Caco-2 (cell line): ENCODE data around the gene ANKRD52. TPM values are rescaled to one million over a fixed set of nuclear protein-coding genes. Genes with fewer than 3 reads are reported as not detected.

Experiments used
- BruUV-seq: library from RNA; stranded (reverse); fragments of 400-500 nt; replicated peaks from 2 replicates; lab custom pipeline; 2021; lab: Mats Ljungman, UMichigan
- CTCF ChIA-PET: fragments of 300-600 bp; sonication (Branson Sonifier 250); formaldehyde crosslinking; loops from one replicate; lab custom pipeline; 2022; ENCODE audit warnings: antibody characterized with exemption; lab: Charles Lee
- POLR2A ChIA-PET: fragments of 300-600 bp; sonication (Branson Sonifier 250); formaldehyde crosslinking; loops from one replicate; lab custom pipeline; 2022; ENCODE audit warnings: antibody characterized with exemption; lab: Charles Lee
- DNase-seq, 2 experiments: peaks; one replicate each; pipeline versions ENCODE4 v3.0.0 to v3.0.0-alpha.2; 2020 to 2022
- H3K27me3 ChIP-seq: replicated peaks from 2 replicates; pipeline ENCODE4 v1.6.0; 2011; ENCODE audit warnings: low read length; ENCODE audit not compliant: control insufficient read depth, insufficient read depth
- H3K36me3 ChIP-seq: 2 replicates; pipeline ENCODE4 v1.5.1; 2011; ENCODE audit warnings: low read length; ENCODE audit not compliant: control insufficient read depth, insufficient read depth
- H3K4me1 ChIP-seq: fragments of 250-450 bp; sonication (Bioruptor Pico); 2 replicates; pipeline ENCODE4 v1.5.1; 2020; ENCODE audit warnings: mild to moderate bottlenecking
- H3K4me3 ChIP-seq: 2 replicates; pipeline ENCODE4 v1.5.1; 2011; ENCODE audit warnings: low read depth, mild to moderate bottlenecking, control low read depth, low read length
- H3K9me3 ChIP-seq: fragments of 250-450 bp; sonication (Bioruptor Pico); 2 replicates; pipeline ENCODE4 v1.5.1; 2020; ENCODE audit warnings: mild to moderate bottlenecking, moderate library complexity
- H3K27ac Mint-ChIP-seq: one replicate; pipeline ENCODE4 v1.8.0; 2022; ENCODE audit warnings: mixed read lengths; ENCODE audit not compliant: unreplicated experiment
- H3K27me3 Mint-ChIP-seq: one replicate; pipeline ENCODE4 v1.8.0; 2022; ENCODE audit warnings: mixed read lengths; ENCODE audit not compliant: insufficient read depth, unreplicated experiment
- H3K36me3 Mint-ChIP-seq: one replicate; pipeline ENCODE4 v1.8.0; 2022; ENCODE audit warnings: mild to moderate bottlenecking, mixed read lengths; ENCODE audit not compliant: insufficient read depth, unreplicated experiment
- H3K4me1 Mint-ChIP-seq: one replicate; pipeline ENCODE4 v1.8.0; 2022; ENCODE audit warnings: low read depth, mixed read lengths; ENCODE audit not compliant: unreplicated experiment
- H3K4me3 Mint-ChIP-seq: one replicate; pipeline ENCODE4 v1.8.0; 2022; ENCODE audit warnings: mild to moderate bottlenecking, moderate library complexity, mixed read lengths; ENCODE audit not compliant: unreplicated experiment
- H3K9me3 Mint-ChIP-seq: one replicate; pipeline ENCODE4 v1.8.0; 2022; ENCODE audit warnings: mixed read lengths; ENCODE audit not compliant: unreplicated experiment
- CTCF ChIP-seq, 2 experiments: fragments of 200-600 bp in 1 of 2; IDR thresholded peaks; 1 replicate in 1 of 2; 2 replicates in 1 of 2; pipeline versions ENCODE4 v1.5.1 to v1.8.0; 2011 to 2022; ENCODE audit warnings: antibody characterized with exemption in 1 of 2, control low read depth in 1 of 2, inconsistent platforms in 1 of 2, low read depth in 1 of 2, low read length in 1 of 2, mild to moderate bottlenecking in 1 of 2, moderate library complexity in 1 of 2; ENCODE audit not compliant: insufficient read depth in 1 of 2, severe bottlenecking in 1 of 2, unreplicated experiment in 1 of 2
- intact Hi-C: fragments of 100-400 bp; cut with micrococcal nuclease; formaldehyde crosslinking; loops from one replicate; pipeline ENCODE4 v1.10.0; 2022; ENCODE audit not compliant: unreplicated experiment
- total RNA-seq: library from RNA; stranded (reverse); gene quantifications from 2 replicates; pipeline ENCODE4 v1.2.3, GENCODE V29; 2022

The ANKRD52 gene
- total RNA-seq, 1 experiment from 2014 or later: 34.6 TPM

- Mint-ChIP-seq H3K4me1 (peaks cover 35% of the 10 kb centered on the region), H3K4me3 (peak overlapping the region; percentile 97), H3K36me3 (peaks cover 39% of the 10 kb centered on the region), H3K27ac (peak overlapping the region; percentile 98), H3K9me3 (no peaks in the 10 kb centered on the region), H3K27me3 (peaks cover 3% of the 10 kb centered on the region)
- BruUV-seq: TSS peak; percentile 71
- no peaks in the 10 kb centered on the region for H3K27me3 ChIP-seq
- peak; percentile 88 to 96 for DNase-seq
- POLR2A ChIA-PET: interaction anchor here (0.7 to 2.3 kb wide), 11 partner anchors 15 to 126 kb away, joined by 3 to 20 read pairs (median 7); partner anchors contain the start of genes CNPY2, COQ10A, ESYT1 and MYL6
- H3K9me3 ChIP-seq: no peaks in the 10 kb centered on the region
- peaks cover 19% of the 10 kb centered on the region for H3K4me1 ChIP-seq
- intact Hi-C loops: loop anchor here (1.0 to 5.0 kb wide), 6 partner anchors 31 to 277 kb away; partner anchors contain the start of genes CS and SPRYD4
- H3K4me3 ChIP-seq: peak overlapping the region; percentile 49
- TF ChIP-seq CTCF (IDR thresholded peaks at IDR 0.05; ENCODE audit: insufficient read depth in 1 of 2, low read depth in 1 of 2, low read length in 1 of 2, severe bottlenecking in 1 of 2, unreplicated experiment in 1 of 2): peak in 1 of 2 experiments; percentile 30
- CTCF ChIA-PET: interaction anchor here (0.6 to 3.8 kb wide), 24 partner anchors 12 to 451 kb away, joined by 3 to 99 read pairs (median 5); partner anchors contain the start of genes ANKRD52, CNPY2, ESYT1 and MYL6
- peaks cover 3% of the 10 kb centered on the region; the same call in 1 of the 2 replicates for H3K36me3 ChIP-seq
These were observed 68.1 kb downstream of the ANKRD52 start for GRCh38 chr12:56189918-56190694.

- ChIA-PET CTCF (interaction anchor here (0.6 to 3.8 kb wide), 28 partner anchors 8 to 451 kb away, joined by 3 to 99 read pairs (median 4); partner anchors contain the start of genes ANKRD52, CNPY2, COQ10A and ESYT1), POLR2A (interaction anchor here (0.7 to 2.3 kb wide), 11 partner anchors 17 to 127 kb away, joined by 3 to 20 read pairs (median 5); partner anchors contain the start of genes CNPY2, COQ10A, ESYT1 and MYL6)
- Mint-ChIP-seq H3K4me1 (peaks cover 29% of the 10 kb centered on the region), H3K27me3 (peaks cover 3% of the 10 kb centered on the region), H3K36me3 (peaks cover 47% of the 10 kb centered on the region), H3K4me3 (peak within 1 kb of the TSS; percentile 97), H3K27ac (peak within 1 kb of the TSS; percentile 98), H3K9me3 (no peaks in the 10 kb centered on the region)
- BruUV-seq: no TSS peak
- DNase-seq: peak; percentile 92 to 94
- peak; percentile 73 to 74 for TF ChIP-seq CTCF (IDR thresholded peaks at IDR 0.05; ENCODE audit: insufficient read depth in 1 of 2, low read depth in 1 of 2, low read length in 1 of 2, severe bottlenecking in 1 of 2, unreplicated experiment in 1 of 2)
- intact Hi-C loops: loop anchor here (1.0 to 2.0 kb wide), 2 partner anchors 30 to 63 kb away; no protein-coding TSS in a partner anchor
- H3K27me3 ChIP-seq: no peaks in the 10 kb centered on the region
- H3K9me3 ChIP-seq: no peaks in the 10 kb centered on the region
- H3K36me3 ChIP-seq: peaks cover 3% of the 10 kb centered on the region; the same call in 1 of the 2 replicates
- peak within 1 kb of the TSS; percentile 49 for H3K4me3 ChIP-seq
- peaks cover 19% of the 10 kb centered on the region for H3K4me1 ChIP-seq
These were observed 68.9 kb downstream of the ANKRD52 start, which contains the start of gene SMARCC2 for GRCh38 chr12:56189099-56189917. Gene SMARCC2 (minus strand): TSS chr12:56189483. CDS start chr12:56189461, 22 bp downstream.
